ENCODE measurements around the gene SPARC.

- TF ChIP-seq CTCF (IDR thresholded peaks at IDR 0.05): no peak
- TF ChIP-seq CREB1 (CRISPR knock-in tag; IDR thresholded peaks at IDR 0.05): no peak
- TF ChIP-seq ZNF121 (CRISPR knock-in tag; IDR thresholded peaks at IDR 0.05): no peak
- no peak for TF ChIP-seq NFE2L1 (CRISPR knock-in tag; IDR thresholded peaks at IDR 0.05)
- no peak for TF ChIP-seq USF1 (CRISPR knock-in tag; IDR thresholded peaks at IDR 0.05)
- TF ChIP-seq CDX4 (CRISPR knock-in tag; IDR thresholded peaks at IDR 0.05; ENCODE audit: borderline replicate concordance): no peak
- TF ChIP-seq SMAD3 (CRISPR knock-in tag; IDR thresholded peaks at IDR 0.05; ENCODE audit: borderline replicate concordance): no peak
These were observed 21.4 kb upstream of the SPARC start for GRCh38 chr5:151708126-151708525.
